Naive thymus-derived CD8-positive, alpha-beta T cell (primary cell): ENCODE measurements around the gene EIF3A. TPM values are rescaled to one million over a fixed set of nuclear protein-coding genes. Genes with fewer than 3 reads are reported as not detected.
A peak's percentile ranks its signal among the peaks of the same experiment; 100 is the strongest.

ENCODE experiments used
- ATAC-seq, 2 donors: fragments of 150-1000 bp; cut with Tn5 transposase in 1 of 2; sonication (Bioruptor Pico), chemical (Tn5 transposase) in 1 of 2; 1 replicate in 1 of 2; 2 replicates in 1 of 2; pipeline ENCODE4 v1.10.0; 2021; ENCODE audit warnings: mild to moderate bottlenecking in 2 of 2, moderate library complexity in 2 of 2
- POLR2A ChIA-PET: fragments of 350-600 bp; sonication (Branson Sonifier 250); formaldehyde crosslinking; loops from one replicate; lab custom pipeline; 2021; ENCODE audit warnings: antibody characterized with exemption; lab: Charles Lee
- DNase-seq, 10 donors: peaks; one replicate each; pipeline versions ENCODE4 v3.0.0 to v3.0.0-alpha.2; 2020 to 2022
- H3K27ac Mint-ChIP-seq, 10 donors: one replicate each; pipeline ENCODE4 v1.8.0; 2020 to 2022; ENCODE audit warnings: mild to moderate bottlenecking in 10 of 10, mixed read lengths in 10 of 10, moderate library complexity in 4 of 10, inconsistent platforms in 1 of 10
- H3K27me3 Mint-ChIP-seq, 5 donors: one replicate each; pipeline ENCODE4 v1.8.0; 2021 to 2022; ENCODE audit warnings: mixed read lengths in 5 of 5
- H3K36me3 Mint-ChIP-seq, 3 donors: one replicate each; pipeline ENCODE4 v1.8.0; 2020 to 2022; ENCODE audit warnings: mixed read lengths in 3 of 3, mild to moderate bottlenecking in 2 of 3, inconsistent platforms in 1 of 3
- H3K4me1 Mint-ChIP-seq, 4 donors: one replicate each; pipeline ENCODE4 v1.8.0; 2021 to 2022; ENCODE audit warnings: mixed read lengths in 4 of 4
- H3K4me3 Mint-ChIP-seq, 10 donors: one replicate each; pipeline ENCODE4 v1.8.0; 2020 to 2022; ENCODE audit warnings: mild to moderate bottlenecking in 10 of 10, mixed read lengths in 10 of 10, moderate library complexity in 6 of 10, inconsistent platforms in 1 of 10
- H3K9me3 Mint-ChIP-seq, 9 donors: one replicate each; pipeline ENCODE4 v1.8.0; 2020 to 2022; ENCODE audit warnings: mixed read lengths in 9 of 9, mild to moderate bottlenecking in 3 of 9, inconsistent platforms in 1 of 9, moderate library complexity in 1 of 9
- polyA plus RNA-seq, 3 donors: library from polyadenylated mRNA; unstranded; fragments of 300-500 nt; fragmentation: Illumina TruSeq; gene quantifications; one replicate each; pipeline ENCODE4 v1.2.3, GENCODE V29; 2021
- total RNA-seq, 8 experiments: library from RNA in 2 of 8; stranded (reverse) in 2 of 8; gene quantifications; one replicate each; pipeline ENCODE4 v1.2.3 and lab custom pipeline; 2021 to 2026

EIF3A gene
- total and polyA plus RNA-seq, 5 experiments from 2014 or later = 30.0 to 93.6 (median 56.2) TPM

- Mint-ChIP-seq H3K9me3 (no peaks in the 10 kb centered on the region), H3K27ac (no peak overlapping the region), H3K4me1 (peaks cover 7 to 29% (median 19%) of the 10 kb centered on the region in 4 donors), H3K4me3 (no peak overlapping the region), H3K27me3 (no peaks in the 10 kb centered on the region), H3K36me3 (peaks cover 10 to 99% (median 51%) of the 10 kb centered on the region in 3 donors)
- POLR2A ChIA-PET = no interaction called here
- DNase-seq (no peak), ATAC-seq (no peak)
Observed at GRCh38 chr10:119061926-119062325, 18.7 kb downstream of the EIF3A start.

- Mint-ChIP-seq H3K27me3 (no peaks in the 10 kb centered on the region), H3K4me3 (peak overlapping the region in 1 of 10 donors; percentile 4), H3K27ac (peak overlapping the region in 3 of 10 donors; percentile 27 to 62 (median 61)), H3K36me3 (peaks cover 10 to 99% (median 54%) of the 10 kb centered on the region in 3 donors), H3K9me3 (no peaks in the 10 kb centered on the region), H3K4me1 (peaks cover 7 to 28% (median 19%) of the 10 kb centered on the region in 4 donors)
- DNase-seq (no peak), ATAC-seq (no peak)
- POLR2A ChIA-PET = no interaction called here
Observed at GRCh38 chr10:119061352-119061751, 19.3 kb downstream of the EIF3A start.

- peaks cover 7 to 24% (median 19%) of the 10 kb centered on the region in 4 donors for H3K4me1 Mint-ChIP-seq
- POLR2A ChIA-PET = no interaction called here
- H3K27ac Mint-ChIP-seq = peak overlapping the region in 1 of 10 donors; percentile 56
- ATAC-seq = no peak
- H3K9me3 Mint-ChIP-seq = no peaks in the 10 kb centered on the region
- no peak overlapping the region for H3K4me3 Mint-ChIP-seq
- DNase-seq = no peak
- peaks cover 10 to 97% (median 52%) of the 10 kb centered on the region in 3 donors for H3K36me3 Mint-ChIP-seq
- H3K27me3 Mint-ChIP-seq = no peaks in the 10 kb centered on the region
Observed at GRCh38 chr10:119060107-119060506, 20.5 kb downstream of the EIF3A start.

DNA sequence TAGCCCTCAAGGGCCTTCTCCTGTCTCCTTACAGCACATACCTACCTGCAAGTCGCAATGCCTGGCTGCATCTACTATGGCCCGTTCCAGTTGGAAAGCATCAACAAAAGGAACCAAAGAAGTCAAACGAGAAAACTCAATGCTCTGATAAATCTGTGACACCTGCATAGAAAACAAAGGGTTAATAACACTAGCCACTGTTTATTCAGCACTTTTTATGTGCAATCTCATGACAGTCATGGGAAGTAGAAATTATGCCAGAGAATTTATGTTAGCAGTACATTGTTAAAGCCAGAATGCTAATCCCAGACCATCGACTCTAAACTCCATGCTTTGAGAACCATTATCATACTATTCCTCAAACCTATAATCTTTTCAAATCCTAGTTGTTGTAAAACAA is 21.1 kb downstream of the EIF3A start:
- peak overlapping the region in 1 of 10 donors; percentile 9 for H3K27ac Mint-ChIP-seq
- no peak overlapping the region for H3K4me3 Mint-ChIP-seq
- DNase-seq = no peak
- peaks cover 4 to 22% (median 17%) of the 10 kb centered on the region in 4 donors for H3K4me1 Mint-ChIP-seq
- ATAC-seq = no peak
- POLR2A ChIA-PET = no interaction called here
- no peaks in the 10 kb centered on the region for H3K27me3 Mint-ChIP-seq
- H3K36me3 Mint-ChIP-seq = peaks cover 10 to 97% (median 49%) of the 10 kb centered on the region in 3 donors
- H3K9me3 Mint-ChIP-seq = no peaks in the 10 kb centered on the region

GRCh38 chr10:119058010-119058409 is 22.6 kb downstream of the EIF3A start:
- DNase-seq (no peak), ATAC-seq (no peak)
- Mint-ChIP-seq H3K9me3 (no peaks in the 10 kb centered on the region), H3K27me3 (no peaks in the 10 kb centered on the region), H3K36me3 (peaks cover 6 to 97% (median 44%) of the 10 kb centered on the region in 3 donors), H3K4me1 (peaks cover 2 to 19% (median 13%) of the 10 kb centered on the region in 4 donors), H3K27ac (peak overlapping the region in 2 of 10 donors; percentile 15 to 16), H3K4me3 (no peak overlapping the region)
- POLR2A ChIA-PET = interaction anchor here (1.3 kb wide), 1 partner anchor 16 kb away, joined by 3 read pairs; no protein-coding TSS in a partner anchor

GRCh38 chr10:119055472-119055871 is 25.1 kb downstream of the EIF3A start:
- no peaks in the 10 kb centered on the region for H3K27me3 Mint-ChIP-seq
- no peak for ATAC-seq
- H3K4me1 Mint-ChIP-seq = peaks cover 0 to 9% (median 2%) of the 10 kb centered on the region in 4 donors
- no peaks in the 10 kb centered on the region for H3K9me3 Mint-ChIP-seq
- no peak overlapping the region for H3K27ac Mint-ChIP-seq
- no peak overlapping the region for H3K4me3 Mint-ChIP-seq
- H3K36me3 Mint-ChIP-seq = peaks cover 12 to 97% (median 56%) of the 10 kb centered on the region in 3 donors
- no peak for DNase-seq
- POLR2A ChIA-PET = no interaction called here

DNA sequence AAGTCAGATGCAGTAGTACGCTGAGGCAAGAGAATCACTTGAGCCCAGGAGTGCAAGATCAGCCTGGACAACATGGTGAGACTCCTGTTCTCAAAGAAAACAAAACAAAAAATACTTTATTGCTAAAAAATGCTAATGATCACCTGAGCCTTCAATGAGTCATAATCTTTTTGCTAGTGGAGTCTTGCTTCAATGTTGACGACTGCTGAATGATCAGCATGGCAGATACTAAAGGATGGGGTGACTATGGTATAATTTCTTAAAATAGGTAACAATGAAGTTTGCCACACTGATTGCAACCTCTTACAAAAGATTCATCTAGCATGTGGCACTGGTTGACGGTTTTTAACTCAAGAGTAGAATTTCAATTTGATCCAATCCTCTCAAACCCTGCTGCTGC is 28.8 kb downstream of the EIF3A start:
- no peak for DNase-seq
- Mint-ChIP-seq H3K9me3 (no peaks in the 10 kb centered on the region), H3K27me3 (no peaks in the 10 kb centered on the region), H3K27ac (no peak overlapping the region), H3K4me1 (peaks cover 8 to 20% (median 16%) of the 10 kb centered on the region in 4 donors), H3K4me3 (no peak overlapping the region), H3K36me3 (peaks cover 20 to 97% (median 50%) of the 10 kb centered on the region in 3 donors)
- ATAC-seq = no peak
- POLR2A ChIA-PET = no interaction called here

GRCh38 chr10:119049777-119050176 is 30.8 kb downstream of the EIF3A start:
- no peaks in the 10 kb centered on the region for H3K27me3 Mint-ChIP-seq
- no peak overlapping the region for H3K4me3 Mint-ChIP-seq
- H3K27ac Mint-ChIP-seq = peak overlapping the region in 3 of 10 donors; percentile 22 to 87 (median 46)
- POLR2A ChIA-PET = no interaction called here
- DNase-seq (no peak), ATAC-seq (no peak)
- H3K36me3 Mint-ChIP-seq = peaks cover 20 to 100% (median 56%) of the 10 kb centered on the region in 3 donors
- H3K4me1 Mint-ChIP-seq = peaks cover 11 to 20% (median 18%) of the 10 kb centered on the region in 4 donors
- H3K9me3 Mint-ChIP-seq = no peaks in the 10 kb centered on the region

DNA sequence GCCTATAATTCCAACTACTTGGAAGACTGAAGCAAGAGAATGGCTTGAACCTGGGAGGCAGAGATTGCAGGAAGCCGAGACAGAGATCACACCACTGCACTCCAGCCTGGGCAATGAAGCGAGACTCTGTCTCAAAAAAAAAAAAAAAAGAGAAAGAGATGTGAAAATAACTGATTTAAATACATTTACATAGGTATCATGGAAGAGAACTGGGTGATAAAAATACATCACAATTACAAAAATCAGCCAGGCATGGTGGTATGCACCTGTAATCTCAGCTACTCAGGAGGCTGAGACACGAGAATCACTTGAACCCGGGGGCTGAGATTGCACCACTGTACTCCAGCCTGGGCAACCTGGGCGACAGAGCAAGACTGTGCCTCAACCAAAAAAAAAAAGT is 31.3 kb downstream of the EIF3A start:
- Mint-ChIP-seq H3K36me3 (peaks cover 20 to 99% (median 57%) of the 10 kb centered on the region in 3 donors), H3K27ac (peak overlapping the region in 1 of 10 donors; percentile 87), H3K4me1 (peaks cover 11 to 20% (median 18%) of the 10 kb centered on the region in 4 donors), H3K4me3 (no peak overlapping the region), H3K9me3 (no peaks in the 10 kb centered on the region), H3K27me3 (no peaks in the 10 kb centered on the region)
- no peak for DNase-seq
- POLR2A ChIA-PET = no interaction called here
- no peak for ATAC-seq

- ATAC-seq (no peak), DNase-seq (no peak)
- Mint-ChIP-seq H3K9me3 (no peaks in the 10 kb centered on the region), H3K27me3 (no peaks in the 10 kb centered on the region), H3K27ac (peak overlapping the region in 3 of 10 donors; percentile 5 to 87 (median 73)), H3K4me1 (peaks cover 11 to 21% (median 20%) of the 10 kb centered on the region in 4 donors), H3K36me3 (peaks cover 15 to 99% (median 50%) of the 10 kb centered on the region in 3 donors), H3K4me3 (no peak overlapping the region)
- POLR2A ChIA-PET = no interaction called here
Observed at GRCh38 chr10:119045561-119045960, 35.1 kb downstream of the EIF3A start.

- no peaks in the 10 kb centered on the region for H3K27me3 Mint-ChIP-seq
Observed at GRCh38 chr10:119042169-119042568, 38.4 kb downstream of the EIF3A start.

DNA sequence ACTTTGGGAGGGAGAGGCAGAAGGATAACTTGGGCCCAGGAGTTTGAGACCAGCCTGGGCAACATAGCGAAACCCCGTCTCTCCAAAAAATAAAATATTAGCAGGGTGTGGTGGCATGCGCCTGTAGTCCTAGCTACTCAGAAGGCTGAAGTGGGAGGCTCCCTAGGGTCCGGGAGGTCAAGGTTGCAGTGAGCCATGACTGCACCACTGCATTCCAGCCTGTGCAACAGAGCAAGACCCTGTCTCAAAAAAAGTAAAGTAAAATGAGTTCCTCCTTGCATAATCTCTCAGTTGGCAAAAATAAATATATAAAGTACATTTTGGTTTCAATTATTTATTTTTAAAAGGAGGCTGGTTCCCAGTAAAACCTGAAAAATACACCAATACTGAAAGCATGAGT is 39.3 kb downstream of the EIF3A start:
- H3K9me3 Mint-ChIP-seq = no peaks in the 10 kb centered on the region
- H3K36me3 Mint-ChIP-seq = peaks cover 7 to 97% (median 42%) of the 10 kb centered on the region in 3 donors
- no peak for DNase-seq
- POLR2A ChIA-PET = interaction anchor here (0.6 kb wide), 1 partner anchor 49 kb away, joined by 7 read pairs; no protein-coding TSS in a partner anchor
- no peak overlapping the region for H3K27ac Mint-ChIP-seq
- H3K4me1 Mint-ChIP-seq = peaks cover 3 to 15% (median 14%) of the 10 kb centered on the region in 4 donors
- H3K4me3 Mint-ChIP-seq = no peak overlapping the region
- no peaks in the 10 kb centered on the region for H3K27me3 Mint-ChIP-seq
- no peak for ATAC-seq

More at GRCh38 chr10:119042169-119042568, 38.4 kb downstream of the EIF3A start:
- no peak for ATAC-seq
- Mint-ChIP-seq H3K4me3 (peak overlapping the region in 1 of 10 donors; percentile 12), H3K36me3 (peaks cover 7 to 98% (median 41%) of the 10 kb centered on the region in 3 donors), H3K9me3 (no peaks in the 10 kb centered on the region), H3K27ac (peak overlapping the region in 3 of 10 donors; percentile 61 to 82 (median 73)), H3K4me1 (peaks cover 3 to 17% (median 15%) of the 10 kb centered on the region in 4 donors)
- POLR2A ChIA-PET = no interaction called here
- no peak for DNase-seq

DNA sequence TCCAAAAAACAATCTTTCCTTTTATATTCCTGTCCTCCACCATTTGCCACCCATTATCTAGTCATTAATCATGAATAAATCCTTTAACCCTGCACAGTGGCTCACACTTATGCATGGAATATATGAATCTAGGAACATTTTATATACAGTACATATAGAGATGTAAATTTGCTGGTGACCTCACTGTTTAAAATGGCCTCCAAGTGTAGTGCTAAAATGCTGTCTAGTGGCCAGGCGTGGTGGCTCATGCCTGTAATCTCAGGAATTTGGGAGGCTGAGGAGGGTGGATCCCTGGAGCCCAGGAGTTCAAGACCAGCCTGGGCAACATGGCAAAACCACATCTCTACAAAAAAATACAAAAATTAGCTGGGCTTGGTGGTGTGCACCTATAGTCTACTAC is 41.5 kb downstream of the EIF3A start:
- POLR2A ChIA-PET = no interaction called here

More for the DNA sequence above, 41.5 kb downstream of the EIF3A start:
- Mint-ChIP-seq H3K36me3 (peaks cover 7 to 92% (median 30%) of the 10 kb centered on the region in 3 donors), H3K9me3 (no peaks in the 10 kb centered on the region), H3K4me1 (peaks cover 0 to 15% (median 11%) of the 10 kb centered on the region in 4 donors), H3K27ac (peak overlapping the region in 4 of 10 donors; percentile 2 to 83 (median 32)), H3K27me3 (no peaks in the 10 kb centered on the region), H3K4me3 (no peak overlapping the region)
- no peak for DNase-seq
- no peak for ATAC-seq
